Lower leg skin (tissue), 3 donors: ENCODE data around the gene FOXK1.

ENCODE experiments used
- POLR2A ChIP-seq, 2 donors: fragments of 450-650 bp; IDR thresholded peaks; one replicate each; pipeline ENCODE4 v1.6.1; 2016 to 2017; ENCODE audit warnings: antibody characterized with exemption in 2 of 2, mild to moderate bottlenecking in 1 of 2, moderate library complexity in 1 of 2
- TF ChIP-seq, protein P1 (sequence below), 3 donors: fragments of 450-650 bp; IDR thresholded peaks; one replicate each; pipeline ENCODE4 v1.5.1; 2016; ENCODE audit warnings: antibody characterized with exemption in 3 of 3, mild to moderate bottlenecking in 3 of 3, moderate library complexity in 2 of 3

DNA sequence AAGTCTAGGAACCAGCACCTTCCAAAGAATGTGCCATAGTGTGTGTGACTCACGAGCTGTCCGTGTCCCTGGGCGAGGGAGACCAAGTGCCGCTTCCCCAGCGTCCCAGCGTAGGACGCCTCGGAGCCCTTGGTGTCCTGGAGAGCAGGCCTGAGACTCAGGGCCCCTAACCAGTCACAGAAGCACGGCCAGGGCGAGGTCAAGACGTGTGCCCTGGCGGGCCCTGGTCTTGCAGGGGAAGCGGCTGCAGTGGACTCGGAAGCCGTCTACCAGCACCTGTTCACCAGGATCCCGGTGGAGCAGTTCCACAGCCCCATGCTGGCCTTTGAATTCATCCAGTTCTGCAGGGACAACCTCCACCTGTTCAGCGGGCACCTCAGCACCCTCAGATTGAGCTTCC is 103.9 kb downstream of the FOXK1 start:
- no peak for TF ChIP-seq POLR2A (IDR thresholded peaks at IDR 0.05)
- TF ChIP-seq, protein P1, sequence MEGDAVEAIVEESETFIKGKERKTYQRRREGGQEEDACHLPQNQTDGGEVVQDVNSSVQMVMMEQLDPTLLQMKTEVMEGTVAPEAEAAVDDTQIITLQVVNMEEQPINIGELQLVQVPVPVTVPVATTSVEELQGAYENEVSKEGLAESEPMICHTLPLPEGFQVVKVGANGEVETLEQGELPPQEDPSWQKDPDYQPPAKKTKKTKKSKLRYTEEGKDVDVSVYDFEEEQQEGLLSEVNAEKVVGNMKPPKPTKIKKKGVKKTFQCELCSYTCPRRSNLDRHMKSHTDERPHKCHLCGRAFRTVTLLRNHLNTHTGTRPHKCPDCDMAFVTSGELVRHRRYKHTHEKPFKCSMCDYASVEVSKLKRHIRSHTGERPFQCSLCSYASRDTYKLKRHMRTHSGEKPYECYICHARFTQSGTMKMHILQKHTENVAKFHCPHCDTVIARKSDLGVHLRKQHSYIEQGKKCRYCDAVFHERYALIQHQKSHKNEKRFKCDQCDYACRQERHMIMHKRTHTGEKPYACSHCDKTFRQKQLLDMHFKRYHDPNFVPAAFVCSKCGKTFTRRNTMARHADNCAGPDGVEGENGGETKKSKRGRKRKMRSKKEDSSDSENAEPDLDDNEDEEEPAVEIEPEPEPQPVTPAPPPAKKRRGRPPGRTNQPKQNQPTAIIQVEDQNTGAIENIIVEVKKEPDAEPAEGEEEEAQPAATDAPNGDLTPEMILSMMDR (IDR thresholded peaks at IDR 0.05), result no peak
